GM12873 (cell line): Measurements from ENCODE around the gene SLIT2.

Experiments
- TF ChIP-seq, protein P1 (sequence below): IDR thresholded peaks from 2 replicates; pipeline ENCODE4 v1.5.1; 2012; ENCODE audit warnings: low read depth, mild to moderate bottlenecking, moderate library complexity, low read length, control low read depth; ENCODE audit not compliant: insufficient read depth; ENCODE audit errors: missing control alignments

Gene SLIT2

DNA sequence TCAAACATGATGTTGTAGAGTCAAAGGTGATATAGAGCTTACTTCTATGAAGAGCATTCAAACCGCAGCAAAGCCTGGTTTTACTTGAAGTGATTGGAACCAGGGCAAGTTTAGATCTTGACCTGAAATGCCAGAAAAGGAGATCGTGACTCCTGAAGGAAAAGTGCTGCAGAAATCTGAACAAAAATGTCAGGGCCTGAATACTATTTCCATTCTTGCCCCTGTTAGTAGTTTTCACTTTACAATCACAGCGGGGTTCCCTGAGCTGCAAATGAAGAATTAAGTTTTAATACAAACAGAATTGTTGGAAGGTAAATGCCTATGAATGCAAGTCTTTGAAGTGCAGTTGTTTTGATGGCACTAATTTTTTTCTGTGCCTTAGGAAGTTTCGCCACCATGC, 4.1 kb downstream of the SLIT2 start:
- TF ChIP-seq, protein P1, sequence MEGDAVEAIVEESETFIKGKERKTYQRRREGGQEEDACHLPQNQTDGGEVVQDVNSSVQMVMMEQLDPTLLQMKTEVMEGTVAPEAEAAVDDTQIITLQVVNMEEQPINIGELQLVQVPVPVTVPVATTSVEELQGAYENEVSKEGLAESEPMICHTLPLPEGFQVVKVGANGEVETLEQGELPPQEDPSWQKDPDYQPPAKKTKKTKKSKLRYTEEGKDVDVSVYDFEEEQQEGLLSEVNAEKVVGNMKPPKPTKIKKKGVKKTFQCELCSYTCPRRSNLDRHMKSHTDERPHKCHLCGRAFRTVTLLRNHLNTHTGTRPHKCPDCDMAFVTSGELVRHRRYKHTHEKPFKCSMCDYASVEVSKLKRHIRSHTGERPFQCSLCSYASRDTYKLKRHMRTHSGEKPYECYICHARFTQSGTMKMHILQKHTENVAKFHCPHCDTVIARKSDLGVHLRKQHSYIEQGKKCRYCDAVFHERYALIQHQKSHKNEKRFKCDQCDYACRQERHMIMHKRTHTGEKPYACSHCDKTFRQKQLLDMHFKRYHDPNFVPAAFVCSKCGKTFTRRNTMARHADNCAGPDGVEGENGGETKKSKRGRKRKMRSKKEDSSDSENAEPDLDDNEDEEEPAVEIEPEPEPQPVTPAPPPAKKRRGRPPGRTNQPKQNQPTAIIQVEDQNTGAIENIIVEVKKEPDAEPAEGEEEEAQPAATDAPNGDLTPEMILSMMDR = no peak

DNA sequence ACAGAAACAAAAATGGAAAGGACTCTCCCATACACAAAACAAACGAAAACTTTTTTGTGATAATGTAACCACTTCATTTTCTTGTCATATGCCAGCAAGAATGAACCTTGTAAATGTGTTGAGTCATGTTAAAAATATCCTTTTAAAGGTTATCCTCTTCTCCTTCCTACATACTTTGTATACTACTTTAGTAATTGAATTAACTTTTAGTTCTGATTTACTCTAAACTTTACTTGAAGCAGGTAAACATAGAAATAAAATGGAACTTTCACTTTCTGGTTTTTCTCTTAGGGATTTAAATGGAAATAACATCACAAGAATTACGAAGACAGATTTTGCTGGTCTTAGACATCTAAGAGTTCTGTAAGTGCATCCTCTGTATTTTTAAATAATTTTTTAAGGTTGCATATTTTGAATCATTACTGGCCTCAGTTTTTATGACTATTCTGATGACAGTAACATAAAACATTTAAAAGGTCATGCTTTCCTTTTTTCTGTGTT, 4.7 kb downstream of the SLIT2 start:
- TF ChIP-seq, protein P1 = no peak

DNA sequence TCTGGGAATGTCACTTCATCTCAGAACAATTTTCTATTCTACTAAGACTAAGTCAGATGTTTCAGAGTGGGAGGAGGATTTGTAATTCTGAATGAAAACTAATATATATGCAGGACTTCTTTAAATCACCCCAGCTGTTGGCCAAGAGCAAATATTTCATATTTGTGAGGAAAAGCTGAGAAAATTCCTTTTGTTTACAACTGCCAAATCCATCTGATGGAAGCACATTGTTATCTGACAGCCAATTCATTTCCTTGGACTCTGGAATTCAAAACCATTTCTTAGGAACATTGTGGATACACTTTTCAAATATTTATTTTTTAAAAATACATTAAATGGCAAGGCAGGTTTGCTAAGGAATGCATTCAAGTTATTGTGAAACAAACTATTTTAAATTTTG, 8.0 kb downstream of the SLIT2 start:
- TF ChIP-seq, protein P1 = no peak

DNA sequence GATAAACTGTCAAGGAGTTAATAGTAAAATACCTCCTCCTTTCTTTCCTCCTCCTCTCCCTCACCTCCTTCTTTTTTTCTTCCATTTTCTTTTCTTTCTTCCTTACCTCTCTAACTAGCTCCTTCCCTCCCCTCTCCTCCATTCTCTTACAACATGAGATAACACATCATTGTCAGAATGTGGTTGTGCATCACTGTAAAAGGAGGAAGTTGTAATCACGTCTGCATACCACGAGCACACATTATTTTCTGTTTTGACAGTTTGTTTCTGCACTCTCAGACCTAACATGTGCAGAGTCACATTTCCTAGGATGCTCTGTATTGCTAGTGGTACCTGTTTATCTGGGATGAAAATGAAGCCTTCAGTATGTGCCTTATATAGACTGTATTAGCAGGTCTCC, 9.1 kb downstream of the SLIT2 start:
- TF ChIP-seq, protein P1 = no peak

DNA sequence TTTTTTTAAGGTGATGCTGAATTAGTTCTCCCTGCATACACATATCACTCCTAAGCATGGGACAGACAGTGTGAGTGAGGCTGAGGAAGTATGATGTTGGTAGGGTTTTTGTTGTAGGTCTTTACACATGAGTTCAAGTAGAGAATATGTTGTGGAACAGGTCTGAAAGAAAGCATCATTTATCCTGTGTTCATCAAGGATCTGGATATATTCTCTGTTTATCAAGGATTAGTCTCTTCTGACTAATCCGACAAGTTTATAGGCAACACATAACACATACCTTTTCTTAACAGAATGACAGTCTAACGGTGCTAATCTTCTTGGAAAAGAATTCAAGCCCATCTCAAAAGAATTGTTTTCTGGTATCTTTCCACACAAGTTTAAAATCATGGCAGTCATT, 10.5 kb downstream of the SLIT2 start:
- TF ChIP-seq, protein P1 = no peak

DNA sequence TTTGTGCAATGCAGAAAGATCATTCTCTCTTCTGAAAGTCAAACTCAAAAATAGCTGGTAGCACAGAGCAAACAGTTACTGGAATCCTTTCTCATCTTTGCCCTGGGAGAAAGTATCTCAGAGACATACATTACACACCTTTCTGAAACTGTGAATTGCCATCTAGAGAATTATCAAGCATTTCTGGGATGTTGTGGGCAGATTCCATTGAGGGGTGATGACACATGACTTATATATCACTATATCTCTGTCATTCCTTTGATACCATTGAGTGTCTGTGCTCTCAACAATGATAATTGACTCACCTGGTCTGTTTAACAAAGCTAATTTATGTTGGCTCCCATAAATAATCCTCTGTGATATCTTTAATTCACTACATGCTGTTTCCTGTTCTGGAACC, 13.0 kb downstream of the SLIT2 start:
- TF ChIP-seq, protein P1 = no peak

DNA sequence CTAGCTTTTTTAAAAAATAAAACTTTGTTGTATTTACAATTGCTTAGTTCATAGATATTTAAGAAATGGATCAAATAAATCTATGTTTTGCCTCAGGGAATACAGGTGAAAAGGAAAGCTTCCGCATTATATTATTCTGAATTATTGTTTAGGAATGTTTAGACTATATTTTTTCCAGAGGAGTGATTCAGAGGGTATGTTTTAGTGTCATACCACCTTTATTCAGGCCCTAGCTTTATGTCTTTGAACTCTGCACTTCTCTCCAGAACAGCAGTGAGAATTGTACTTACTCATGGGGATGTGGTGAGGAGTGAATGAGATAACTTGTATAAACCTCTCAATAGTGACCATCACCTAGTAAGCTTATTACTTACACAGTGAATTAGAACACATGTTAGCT, 14.0 kb downstream of the SLIT2 start:
- TF ChIP-seq, protein P1 = no peak
